ENCODE measurements around the gene SGIP1.

DNA sequence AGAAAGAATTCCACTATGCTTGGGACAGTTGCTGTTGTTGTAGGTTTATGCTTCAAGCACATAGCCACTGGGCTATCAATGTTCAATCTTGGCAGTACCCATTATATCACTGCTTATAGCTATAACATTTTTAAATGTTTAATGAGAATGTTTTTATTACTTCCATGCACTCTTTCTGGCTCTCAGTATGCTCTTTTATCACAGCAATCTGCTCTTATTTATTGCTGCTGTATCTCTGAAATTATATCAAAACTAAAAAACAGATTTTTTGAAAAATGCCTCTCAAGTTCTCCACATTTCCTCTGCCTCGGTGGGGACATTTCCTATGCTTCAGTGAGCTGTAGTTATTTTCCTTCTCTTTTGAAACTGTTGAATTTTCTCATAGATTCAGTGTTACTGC is 5.4 kb upstream of the SGIP1 start:
- TF ChIP-seq, protein P1, sequence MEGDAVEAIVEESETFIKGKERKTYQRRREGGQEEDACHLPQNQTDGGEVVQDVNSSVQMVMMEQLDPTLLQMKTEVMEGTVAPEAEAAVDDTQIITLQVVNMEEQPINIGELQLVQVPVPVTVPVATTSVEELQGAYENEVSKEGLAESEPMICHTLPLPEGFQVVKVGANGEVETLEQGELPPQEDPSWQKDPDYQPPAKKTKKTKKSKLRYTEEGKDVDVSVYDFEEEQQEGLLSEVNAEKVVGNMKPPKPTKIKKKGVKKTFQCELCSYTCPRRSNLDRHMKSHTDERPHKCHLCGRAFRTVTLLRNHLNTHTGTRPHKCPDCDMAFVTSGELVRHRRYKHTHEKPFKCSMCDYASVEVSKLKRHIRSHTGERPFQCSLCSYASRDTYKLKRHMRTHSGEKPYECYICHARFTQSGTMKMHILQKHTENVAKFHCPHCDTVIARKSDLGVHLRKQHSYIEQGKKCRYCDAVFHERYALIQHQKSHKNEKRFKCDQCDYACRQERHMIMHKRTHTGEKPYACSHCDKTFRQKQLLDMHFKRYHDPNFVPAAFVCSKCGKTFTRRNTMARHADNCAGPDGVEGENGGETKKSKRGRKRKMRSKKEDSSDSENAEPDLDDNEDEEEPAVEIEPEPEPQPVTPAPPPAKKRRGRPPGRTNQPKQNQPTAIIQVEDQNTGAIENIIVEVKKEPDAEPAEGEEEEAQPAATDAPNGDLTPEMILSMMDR (conservative IDR thresholded peaks at IDR 0.05; ENCODE audit: low read depth, low read length) = no peak
- TF ChIP-seq EZH2phosphoT487 (IDR thresholded peaks at IDR 0.05; ENCODE audit: borderline replicate concordance, low read length) (no peak), EZH2 (IDR thresholded peaks at IDR 0.05; ENCODE audit: low read length, unreplicated experiment) (no peak)

Measured in PC-3 (cell line).